Measurements from ENCODE around the gene RSPH9. TPM values are rescaled to one million over a fixed set of nuclear protein-coding genes. Genes with fewer than 3 reads are reported as not detected.
A peak's percentile ranks its signal among the peaks of the same experiment; 100 is the strongest.

RSPH9 gene
- polyA plus RNA-seq, 3 donors = 0.05 to 0.52 (median 0.13) TPM

GRCh38 chr6:43714311-43715055 lies 69.6 kb downstream of the RSPH9 start:
- Mint-ChIP-seq H3K27me3 (ENCODE audit: low read depth in 3 of 3) (peaks cover 20 to 29% (median 28%) of the 10 kb centered on the region in 3 donors), H3K36me3 (peaks cover 0 to 6% of the 10 kb centered on the region in 2 donors), H3K4me3 (no peak overlapping the region), H3K27ac (peak overlapping the region in 1 of 7 donors; percentile 60), H3K4me1 (peaks cover 15% of the 10 kb centered on the region), H3K9me3 (no peaks in the 10 kb centered on the region)
- Histone ChIP-seq H4K20me1 (ENCODE audit: insufficient read depth, low read length) (no peaks in the 10 kb centered on the region), H3K9ac (ENCODE audit: insufficient read depth, low read length, poor library complexity, severe bottlenecking) (no peak overlapping the region), H3K4me1 (ENCODE audit: control insufficient read depth in 1 of 2, insufficient read depth in 2 of 2, low read length in 2 of 2) (peaks cover 5 to 8% of the 10 kb centered on the region in 2 donors), H3K27ac (ENCODE audit: low read depth in 1 of 2, low read length in 2 of 2) (no peak overlapping the region), H3K9me3 (replicated peaks in 1 of 2; ENCODE audit: control insufficient read depth in 1 of 2, insufficient read depth in 1 of 2, low read length in 2 of 2) (no peaks in the 10 kb centered on the region), H3K27me3 (ENCODE audit: control insufficient read depth in 2 of 2, insufficient read depth in 2 of 2, low read length in 2 of 2) (peaks cover 0 to 11% of the 10 kb centered on the region in 2 donors), H3K79me2 (ENCODE audit: insufficient read depth, low read length) (no peaks in the 10 kb centered on the region), H3K4me2 (replicated peaks; ENCODE audit: extremely low read depth, low read length, poor library complexity, severe bottlenecking) (no peak overlapping the region), H2AFZ (ENCODE audit: insufficient read depth, low read depth, low read length, poor library complexity, severe bottlenecking) (no peak overlapping the region), H3K4me3 (replicated peaks in 1 of 3; ENCODE audit: low read depth in 2 of 3, low read length in 3 of 3) (no peak overlapping the region), H3K36me3 (replicated peaks in 1 of 2; ENCODE audit: control insufficient read depth in 1 of 2, insufficient read depth in 2 of 2, low read length in 2 of 2) (no peaks in the 10 kb centered on the region)
- 80% methylated on average over 6 of the region's 9 CpGs for WGBS (ENCODE audit: insufficient coverage)
- TF ChIP-seq, protein P1, sequence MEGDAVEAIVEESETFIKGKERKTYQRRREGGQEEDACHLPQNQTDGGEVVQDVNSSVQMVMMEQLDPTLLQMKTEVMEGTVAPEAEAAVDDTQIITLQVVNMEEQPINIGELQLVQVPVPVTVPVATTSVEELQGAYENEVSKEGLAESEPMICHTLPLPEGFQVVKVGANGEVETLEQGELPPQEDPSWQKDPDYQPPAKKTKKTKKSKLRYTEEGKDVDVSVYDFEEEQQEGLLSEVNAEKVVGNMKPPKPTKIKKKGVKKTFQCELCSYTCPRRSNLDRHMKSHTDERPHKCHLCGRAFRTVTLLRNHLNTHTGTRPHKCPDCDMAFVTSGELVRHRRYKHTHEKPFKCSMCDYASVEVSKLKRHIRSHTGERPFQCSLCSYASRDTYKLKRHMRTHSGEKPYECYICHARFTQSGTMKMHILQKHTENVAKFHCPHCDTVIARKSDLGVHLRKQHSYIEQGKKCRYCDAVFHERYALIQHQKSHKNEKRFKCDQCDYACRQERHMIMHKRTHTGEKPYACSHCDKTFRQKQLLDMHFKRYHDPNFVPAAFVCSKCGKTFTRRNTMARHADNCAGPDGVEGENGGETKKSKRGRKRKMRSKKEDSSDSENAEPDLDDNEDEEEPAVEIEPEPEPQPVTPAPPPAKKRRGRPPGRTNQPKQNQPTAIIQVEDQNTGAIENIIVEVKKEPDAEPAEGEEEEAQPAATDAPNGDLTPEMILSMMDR (IDR thresholded peaks at IDR 0.05) = no peak
- intact Hi-C loops (cut with micrococcal nuclease) = no loop called here
- DNase-seq = no peak

DNA sequence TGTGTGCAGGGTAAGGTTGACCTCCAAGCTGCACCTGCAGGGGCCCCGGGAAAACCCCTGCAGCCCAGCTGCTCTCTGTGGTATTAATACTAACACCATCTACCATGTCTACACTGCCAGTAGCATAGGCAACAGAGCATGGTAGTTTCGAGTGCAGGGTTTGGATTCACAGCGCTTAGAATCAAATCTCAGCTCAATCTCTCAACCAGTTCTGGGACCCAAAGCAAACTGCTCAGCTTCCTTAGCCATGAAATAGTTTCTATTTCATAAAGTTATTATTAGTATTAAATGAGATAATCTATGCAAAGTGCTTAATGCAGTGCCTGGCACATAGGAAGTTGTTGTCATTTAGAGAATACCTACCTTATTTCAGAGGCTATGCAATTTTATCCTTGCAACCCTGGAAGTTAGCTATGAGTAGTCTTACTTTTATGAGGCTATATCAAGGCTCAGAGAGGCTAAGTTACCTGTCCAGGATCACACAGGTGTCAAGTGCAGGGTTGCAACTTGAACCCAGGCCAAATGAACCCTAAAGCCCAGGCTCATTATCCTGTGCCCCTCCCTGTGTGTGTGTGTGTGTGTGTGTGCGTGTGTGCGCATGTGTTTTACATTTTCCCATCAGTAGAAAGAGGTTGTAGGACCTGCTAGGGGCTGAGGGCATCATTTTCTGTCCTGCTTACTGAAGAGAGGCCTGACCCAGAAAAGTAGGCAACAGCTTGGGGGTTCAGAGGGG lies 70.4 kb downstream of the RSPH9 start:
- Histone ChIP-seq H3K4me2 (replicated peaks; ENCODE audit: extremely low read depth, low read length, poor library complexity, severe bottlenecking) (no peak overlapping the region), H3K9ac (ENCODE audit: insufficient read depth, low read length, poor library complexity, severe bottlenecking) (no peak overlapping the region), H3K9me3 (replicated peaks in 1 of 2; ENCODE audit: control insufficient read depth in 1 of 2, insufficient read depth in 1 of 2, low read length in 2 of 2) (no peaks in the 10 kb centered on the region), H3K79me2 (ENCODE audit: insufficient read depth, low read length) (no peaks in the 10 kb centered on the region), H4K20me1 (ENCODE audit: insufficient read depth, low read length) (no peaks in the 10 kb centered on the region), H3K4me3 (replicated peaks in 1 of 3; ENCODE audit: low read depth in 2 of 3, low read length in 3 of 3) (no peak overlapping the region), H3K36me3 (replicated peaks in 1 of 2; ENCODE audit: control insufficient read depth in 1 of 2, insufficient read depth in 2 of 2, low read length in 2 of 2) (no peaks in the 10 kb centered on the region), H3K4me1 (ENCODE audit: control insufficient read depth in 1 of 2, insufficient read depth in 2 of 2, low read length in 2 of 2) (peaks cover 0 to under 1% of the 10 kb centered on the region in 2 donors), H2AFZ (ENCODE audit: insufficient read depth, low read depth, low read length, poor library complexity, severe bottlenecking) (no peak overlapping the region), H3K27me3 (ENCODE audit: control insufficient read depth in 2 of 2, insufficient read depth in 2 of 2, low read length in 2 of 2) (peaks cover 0 to 17% of the 10 kb centered on the region in 2 donors), H3K27ac (ENCODE audit: low read depth in 1 of 2, low read length in 2 of 2) (no peak overlapping the region)
- Mint-ChIP-seq H3K36me3 (peaks cover 0 to 4% of the 10 kb centered on the region in 2 donors), H3K27me3 (ENCODE audit: low read depth in 3 of 3) (peaks cover 27 to 36% (median 32%) of the 10 kb centered on the region in 3 donors), H3K4me3 (no peak overlapping the region), H3K9me3 (peaks cover 0 to 2% (median 0%) of the 10 kb centered on the region in 7 donors), H3K4me1 (peaks cover 8% of the 10 kb centered on the region), H3K27ac (peak overlapping the region in 1 of 7 donors; percentile 7)
- TF ChIP-seq, protein P1 (IDR thresholded peaks at IDR 0.05) = no peak
- no peak for DNase-seq
- intact Hi-C loops (cut with micrococcal nuclease) = no loop called here
- 90% methylated on average over 2 of the region's 5 CpGs for WGBS (ENCODE audit: insufficient coverage)
